ENCODE results near the gene SUN5. TPM values are rescaled to one million over a fixed set of nuclear protein-coding genes. Genes with fewer than 3 reads are reported as not detected.

SUN5 gene
- total RNA-seq, 1 experiment from 2014 or later, result not detected

DNA sequence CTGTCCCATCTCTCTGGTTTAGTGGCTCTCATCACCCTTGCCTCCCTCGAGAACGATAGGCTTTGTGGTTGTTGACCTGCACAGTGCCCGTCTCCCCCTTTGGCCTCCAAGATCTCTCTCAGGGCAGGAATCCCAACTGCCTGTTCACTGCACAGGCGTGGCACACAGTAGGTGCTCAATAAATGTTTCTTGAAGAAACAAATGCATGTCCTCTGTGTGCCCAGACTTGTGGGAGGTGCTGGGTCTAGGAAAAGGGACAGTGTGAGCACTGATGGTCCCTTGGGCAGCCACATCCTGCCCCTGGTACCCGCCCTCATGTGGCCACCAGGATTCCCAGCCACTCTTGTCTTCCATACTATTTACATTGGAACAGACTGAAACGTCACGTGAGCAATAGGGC, 24.6 kb upstream of the SUN5 start:
- no peak overlapping the region for H2AFZ ChIP-seq (ENCODE audit: low read length)
- no CpG with 5 or more reads among the region's 7 CpGs for WGBS (ENCODE audit: extremely low coverage, insufficient read length, low lambda C conversion rate)
- H4K20me1 ChIP-seq (ENCODE audit: control insufficient read depth, insufficient read depth, insufficient read length), result no peaks in the 10 kb centered on the region
- no peak overlapping the region for H4K8ac ChIP-seq (replicated peaks; ENCODE audit: insufficient read length, low read depth, low read length)
- no peak for DNase-seq
- H3K4ac ChIP-seq (ENCODE audit: low read depth, low read length), result no peak overlapping the region
- Mint-ChIP-seq H3K4me3 (no peak overlapping the region), H3K27me3 (ENCODE audit: low read depth) (peaks cover 15% of the 10 kb centered on the region), H3K4me1 (peaks cover 0 to 2% of the 10 kb centered on the region in 2 experiments; a peak in 1 of 4 replicates), H3K27ac (no peak overlapping the region), H3K36me3 (ENCODE audit: insufficient read depth in 1 of 3, low read depth in 3 of 3) (no peaks in the 10 kb centered on the region), H3K9me3 (peaks cover 2 to 4% of the 10 kb centered on the region in 2 experiments; a peak in 2 of 5 replicates)
- H2BK15ac ChIP-seq (ENCODE audit: low read depth, low read length), result no peak overlapping the region
- no peak overlapping the region for H3K4me2 ChIP-seq (ENCODE audit: insufficient read depth, insufficient read length, low read length)
- no peak overlapping the region for H4K91ac ChIP-seq (ENCODE audit: insufficient read length, low read depth, low read length)
- H3K56ac ChIP-seq (ENCODE audit: insufficient read length, low read depth, low read length), result no peak overlapping the region
- H3K9me3 ChIP-seq (ENCODE audit: control insufficient read depth, low read depth, low read length), result no peaks in the 10 kb centered on the region
- H3K79me2 ChIP-seq (ENCODE audit: insufficient read depth, low read length), result no peaks in the 10 kb centered on the region
- H2BK5ac ChIP-seq (ENCODE audit: insufficient read length, low read length), result no peak overlapping the region
- no peak overlapping the region for H2BK12ac ChIP-seq (ENCODE audit: insufficient read length, low read depth, low read length)
- no peak overlapping the region for H3K9ac ChIP-seq (ENCODE audit: extremely low read depth, insufficient read length, low read length)
- H3K27me3 ChIP-seq (ENCODE audit: insufficient read depth, low read length), result no peaks in the 10 kb centered on the region
- H3K18ac ChIP-seq (ENCODE audit: insufficient read length, low read depth, low read length), result no peak overlapping the region
- no peak overlapping the region for H2BK20ac ChIP-seq (ENCODE audit: low read depth, low read length, poor library complexity, severe bottlenecking)
- H2AK5ac ChIP-seq (ENCODE audit: insufficient read length, low read length), result no peak overlapping the region
- H3K79me1 ChIP-seq (ENCODE audit: insufficient read depth, low read depth, low read length, poor library complexity, severe bottlenecking), result no peaks in the 10 kb centered on the region
- H2BK120ac ChIP-seq (ENCODE audit: low read depth, low read length, poor library complexity, severe bottlenecking), result no peak overlapping the region
- TF ChIP-seq, protein P1, sequence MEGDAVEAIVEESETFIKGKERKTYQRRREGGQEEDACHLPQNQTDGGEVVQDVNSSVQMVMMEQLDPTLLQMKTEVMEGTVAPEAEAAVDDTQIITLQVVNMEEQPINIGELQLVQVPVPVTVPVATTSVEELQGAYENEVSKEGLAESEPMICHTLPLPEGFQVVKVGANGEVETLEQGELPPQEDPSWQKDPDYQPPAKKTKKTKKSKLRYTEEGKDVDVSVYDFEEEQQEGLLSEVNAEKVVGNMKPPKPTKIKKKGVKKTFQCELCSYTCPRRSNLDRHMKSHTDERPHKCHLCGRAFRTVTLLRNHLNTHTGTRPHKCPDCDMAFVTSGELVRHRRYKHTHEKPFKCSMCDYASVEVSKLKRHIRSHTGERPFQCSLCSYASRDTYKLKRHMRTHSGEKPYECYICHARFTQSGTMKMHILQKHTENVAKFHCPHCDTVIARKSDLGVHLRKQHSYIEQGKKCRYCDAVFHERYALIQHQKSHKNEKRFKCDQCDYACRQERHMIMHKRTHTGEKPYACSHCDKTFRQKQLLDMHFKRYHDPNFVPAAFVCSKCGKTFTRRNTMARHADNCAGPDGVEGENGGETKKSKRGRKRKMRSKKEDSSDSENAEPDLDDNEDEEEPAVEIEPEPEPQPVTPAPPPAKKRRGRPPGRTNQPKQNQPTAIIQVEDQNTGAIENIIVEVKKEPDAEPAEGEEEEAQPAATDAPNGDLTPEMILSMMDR (conservative IDR thresholded peaks at IDR 0.05), result no peak
- H3K23me2 ChIP-seq (ENCODE audit: insufficient read length, low read depth, low read length, poor library complexity, severe bottlenecking), result no peaks in the 10 kb centered on the region
- no peak overlapping the region for H3K14ac ChIP-seq (ENCODE audit: insufficient read depth, low read length)
- H3K4me1 ChIP-seq (ENCODE audit: insufficient read depth, low read length), result no peaks in the 10 kb centered on the region
- H3T11ph ChIP-seq (ENCODE audit: low read length), result no peak overlapping the region
- no peak overlapping the region for H3K27ac ChIP-seq (ENCODE audit: insufficient read length, low read depth, low read length)
- no peak overlapping the region for H4K5ac ChIP-seq (ENCODE audit: insufficient read length, low read depth, low read length)
- H3K23ac ChIP-seq (ENCODE audit: insufficient read length, low read depth, low read length), result no peak overlapping the region
